ENCODE measurements around the gene PTPN18.

Gene PTPN18

GRCh38 chr2:130346041-130346740 is 9.7 kb upstream of the PTPN18 start:
- TF ChIP-seq CTCF (conservative IDR thresholded peaks at IDR 0.05; ENCODE audit: control insufficient read depth, insufficient read depth, low read depth, low read length), result no peak
- no peak for DNase-seq (ENCODE audit: low read depth)
- no peak overlapping the region for H3K4me3 ChIP-seq (ENCODE audit: control insufficient read depth, low read depth, low read length)

DNA sequence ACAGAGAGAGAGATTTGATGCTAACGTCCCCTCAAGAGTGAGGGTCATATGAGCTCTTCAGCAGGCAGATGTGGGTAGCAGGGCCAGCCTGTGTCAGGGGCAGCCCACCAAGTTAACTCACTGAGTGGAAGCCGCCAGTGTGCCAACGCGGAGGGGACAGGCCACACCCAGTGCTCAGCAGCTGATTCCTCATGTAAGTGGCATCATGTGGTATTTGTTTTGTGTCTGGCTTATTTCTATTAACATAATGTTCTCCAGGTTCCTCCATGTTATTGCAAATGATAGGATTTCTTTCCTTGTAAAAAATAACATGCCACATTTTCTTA is 9.2 kb upstream of the PTPN18 start:
- H3K4me3 ChIP-seq (ENCODE audit: control insufficient read depth, low read depth, low read length), result no peak overlapping the region
- TF ChIP-seq CTCF (conservative IDR thresholded peaks at IDR 0.05; ENCODE audit: control insufficient read depth, insufficient read depth, low read depth, low read length), result no peak
- no peak for DNase-seq (ENCODE audit: low read depth)

DNA sequence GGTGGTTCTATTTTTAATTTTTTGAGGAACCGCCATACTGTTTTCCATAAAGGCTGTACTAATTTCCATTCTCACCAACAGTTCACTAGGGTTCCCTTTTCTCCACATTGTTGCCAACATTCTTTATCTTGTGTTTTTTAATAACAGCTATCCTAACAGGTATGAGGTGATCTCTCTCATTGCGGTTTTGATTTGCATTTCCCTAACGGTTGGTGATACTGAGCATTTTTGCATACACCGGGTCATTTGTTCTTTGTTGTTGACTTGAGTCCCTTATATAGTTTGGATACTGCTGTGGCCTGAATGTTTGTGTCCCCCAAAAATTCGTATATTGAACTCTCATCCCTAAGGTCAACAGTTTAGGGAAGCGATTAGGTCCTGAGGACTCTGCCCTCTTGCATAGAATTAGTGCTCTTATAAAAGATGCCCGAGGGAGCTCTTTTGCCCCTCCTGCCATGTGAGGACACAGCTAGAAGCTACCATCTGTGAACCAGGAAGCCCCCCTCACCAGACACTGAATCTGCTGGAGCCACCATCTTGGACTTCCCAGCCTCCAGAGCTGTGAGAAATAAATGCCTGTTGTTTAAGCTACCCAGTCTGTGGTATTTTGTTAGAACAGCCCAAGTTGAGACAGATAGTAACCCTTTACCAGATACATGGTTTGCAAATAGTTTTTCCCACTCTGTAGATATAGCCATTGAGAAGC is 8.5 kb upstream of the PTPN18 start:
- H3K4me3 ChIP-seq (ENCODE audit: control insufficient read depth, low read depth, low read length), result no peak overlapping the region
- no peak for DNase-seq (ENCODE audit: low read depth)
- no peak for TF ChIP-seq CTCF (conservative IDR thresholded peaks at IDR 0.05; ENCODE audit: control insufficient read depth, insufficient read depth, low read depth, low read length)

DNA sequence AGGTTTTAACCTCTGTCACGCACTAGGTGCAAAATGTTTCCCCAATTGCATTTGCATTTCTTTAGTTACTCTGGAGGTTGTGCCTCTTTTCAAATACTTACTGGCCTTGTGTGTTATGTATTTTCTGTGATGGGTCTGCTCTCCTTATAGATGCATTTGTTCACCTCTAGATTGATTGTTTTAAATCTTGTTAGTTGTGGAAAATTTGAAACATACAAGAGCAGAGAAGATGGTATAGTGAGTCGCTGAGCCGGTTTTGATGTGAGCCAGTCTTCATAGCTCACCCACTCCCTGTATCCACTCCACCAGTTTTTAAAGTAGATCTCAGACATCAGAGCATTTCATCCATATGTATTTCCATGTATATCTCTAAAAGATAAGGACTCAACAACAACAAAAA is 6.7 kb upstream of the PTPN18 start:
- DNase-seq (ENCODE audit: low read depth), result no peak
- H3K4me3 ChIP-seq (ENCODE audit: control insufficient read depth, low read depth, low read length), result no peak overlapping the region
- TF ChIP-seq CTCF (conservative IDR thresholded peaks at IDR 0.05; ENCODE audit: control insufficient read depth, insufficient read depth, low read depth, low read length), result no peak

- no peak for DNase-seq (ENCODE audit: low read depth)
- TF ChIP-seq CTCF (conservative IDR thresholded peaks at IDR 0.05; ENCODE audit: control insufficient read depth, insufficient read depth, low read depth, low read length), result no peak
- no peak overlapping the region for H3K4me3 ChIP-seq (ENCODE audit: control insufficient read depth, low read depth, low read length)
Observed at GRCh38 chr2:130351711-130352110, 4.1 kb upstream of the PTPN18 start.

DNA sequence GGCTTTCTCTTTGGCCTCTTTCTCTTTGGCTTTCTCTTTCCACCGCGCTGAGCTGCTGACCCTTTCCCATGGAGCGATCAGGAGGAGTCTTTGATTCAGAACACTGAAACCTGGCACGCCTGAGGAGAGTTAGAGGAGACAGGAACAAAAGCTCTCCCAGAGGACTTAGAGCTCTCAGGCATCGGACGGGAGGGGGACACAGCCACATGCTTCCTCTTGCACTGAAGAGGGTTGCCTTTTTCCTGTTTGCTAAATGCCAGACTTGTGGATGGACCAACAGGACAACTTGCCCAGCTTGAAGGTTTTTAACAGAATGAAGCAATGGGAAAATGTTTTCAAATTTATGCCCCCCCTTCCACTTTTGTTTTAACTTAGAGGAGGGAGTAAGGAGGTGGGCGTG is 3.6 kb upstream of the PTPN18 start:
- TF ChIP-seq CTCF (conservative IDR thresholded peaks at IDR 0.05; ENCODE audit: control insufficient read depth, insufficient read depth, low read depth, low read length), result no peak
- no peak overlapping the region for H3K4me3 ChIP-seq (ENCODE audit: control insufficient read depth, low read depth, low read length)
- no peak for DNase-seq (ENCODE audit: low read depth)
